ENCODE data around the gene PLBD2.

DNA sequence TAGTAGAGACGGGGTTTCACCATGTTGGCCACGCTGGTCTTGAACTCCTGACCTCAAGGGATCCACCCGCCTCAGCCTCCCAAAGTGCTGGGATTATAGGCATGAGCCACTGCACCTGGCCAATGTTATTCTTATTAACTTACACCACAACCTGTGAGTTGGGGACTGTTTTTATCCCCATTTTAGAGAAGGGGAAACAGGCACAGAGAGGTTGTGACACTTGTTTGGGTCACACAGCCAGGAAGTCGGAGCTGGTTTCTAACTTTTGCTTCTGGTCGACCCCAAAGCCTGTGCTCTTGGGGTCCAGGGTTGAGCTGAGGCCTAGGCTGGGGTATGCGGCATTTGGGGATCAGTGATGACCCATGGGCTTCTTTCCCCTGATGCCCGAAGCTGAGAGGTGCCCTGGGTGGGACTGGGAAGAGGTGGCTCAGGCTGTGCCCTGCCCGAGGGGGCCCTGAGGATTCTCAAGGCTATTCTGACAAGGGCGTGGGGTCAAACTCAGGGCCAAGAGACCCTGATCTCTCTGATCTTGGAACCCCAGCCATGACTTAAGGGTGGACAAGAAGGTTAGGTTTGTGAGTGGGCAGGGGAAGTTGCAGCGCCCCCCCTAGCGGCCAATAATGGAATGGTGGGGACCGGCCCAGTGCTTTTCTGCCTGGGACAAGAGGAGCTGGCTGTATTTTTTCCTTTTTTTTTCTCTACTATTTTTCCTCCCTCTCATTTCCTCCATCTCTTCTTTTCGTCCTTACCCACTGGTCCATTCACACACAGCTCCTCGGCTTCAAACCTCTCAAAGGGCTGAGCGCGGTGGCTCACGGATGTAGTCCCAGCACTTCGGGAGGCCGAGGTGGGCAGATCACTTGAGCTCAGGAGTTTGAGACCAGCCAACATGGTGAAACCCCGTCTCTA lies 66.8 kb downstream of the PLBD2 start:
- TF ChIP-seq, protein P1, sequence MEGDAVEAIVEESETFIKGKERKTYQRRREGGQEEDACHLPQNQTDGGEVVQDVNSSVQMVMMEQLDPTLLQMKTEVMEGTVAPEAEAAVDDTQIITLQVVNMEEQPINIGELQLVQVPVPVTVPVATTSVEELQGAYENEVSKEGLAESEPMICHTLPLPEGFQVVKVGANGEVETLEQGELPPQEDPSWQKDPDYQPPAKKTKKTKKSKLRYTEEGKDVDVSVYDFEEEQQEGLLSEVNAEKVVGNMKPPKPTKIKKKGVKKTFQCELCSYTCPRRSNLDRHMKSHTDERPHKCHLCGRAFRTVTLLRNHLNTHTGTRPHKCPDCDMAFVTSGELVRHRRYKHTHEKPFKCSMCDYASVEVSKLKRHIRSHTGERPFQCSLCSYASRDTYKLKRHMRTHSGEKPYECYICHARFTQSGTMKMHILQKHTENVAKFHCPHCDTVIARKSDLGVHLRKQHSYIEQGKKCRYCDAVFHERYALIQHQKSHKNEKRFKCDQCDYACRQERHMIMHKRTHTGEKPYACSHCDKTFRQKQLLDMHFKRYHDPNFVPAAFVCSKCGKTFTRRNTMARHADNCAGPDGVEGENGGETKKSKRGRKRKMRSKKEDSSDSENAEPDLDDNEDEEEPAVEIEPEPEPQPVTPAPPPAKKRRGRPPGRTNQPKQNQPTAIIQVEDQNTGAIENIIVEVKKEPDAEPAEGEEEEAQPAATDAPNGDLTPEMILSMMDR (IDR thresholded peaks at IDR 0.05) = peak; percentile 33 to 53 (median 38)
- TF ChIP-seq POLR2AphosphoS5 (IDR thresholded peaks at IDR 0.05; ENCODE audit: insufficient read depth in 1 of 2, low read depth in 1 of 2) = no peak

All from vagina (tissue), 2 donors.